ENCODE data around the gene SUGP2.

The SUGP2 gene

GRCh38 chr19:18948075-18948975 lies 85.0 kb downstream of the SUGP2 start:
- no peak for DNase-seq

- DNase-seq = no peak
These were observed 86.4 kb downstream of the SUGP2 start for GRCh38 chr19:18946918-18947317.

GRCh38 chr19:18946335-18946734 lies 87.0 kb downstream of the SUGP2 start:
- no peak for DNase-seq

GRCh38 chr19:18945297-18945696 lies 88.0 kb downstream of the SUGP2 start:
- DNase-seq = no peak

GRCh38 chr19:18943465-18943864 lies 89.9 kb downstream of the SUGP2 start:
- DNase-seq = no peak

- no peak for DNase-seq
These were observed 90.6 kb downstream of the SUGP2 start for GRCh38 chr19:18942692-18943091.

- no peak for DNase-seq
These were observed 91.5 kb downstream of the SUGP2 start for GRCh38 chr19:18941628-18942354.
